K562 (cell line): ENCODE measurements around the gene MAMDC4. TPM values are rescaled to one million over a fixed set of nuclear protein-coding genes. Genes with fewer than 3 reads are reported as not detected.
A peak's percentile ranks its signal among the peaks of the same experiment; 100 is the strongest.
"Not testable (repeated sequence)": the region's sequence is repeated elsewhere in the genome, so short reads cannot be mapped to it uniquely, and the experiment has no call there.

Source experiments
- ATAC-seq: fragments of 200-7000 bp; cut with Tn5 transposase; 3 replicates; pipeline ENCODE4 v1.9.1; 2020; ENCODE audit warnings: moderate library complexity
- BruUV-seq: library from RNA; stranded (reverse); fragments of 400-500 nt; replicated peaks from 2 replicates; lab custom pipeline; 2021; lab: Mats Ljungman, UMichigan
- CTCF ChIA-PET: fragments of 300-600 bp; formaldehyde crosslinking; extraction: SDS; loops from one replicate; lab custom pipeline; 2021; ENCODE audit warnings: low intra/inter-chr PET ratio; lab: Yijun Ruan, JAX
- POLR2A ChIA-PET: fragments of 300-600, 350-650 bp; sonication (Branson Sonifier 250); formaldehyde crosslinking; extraction: SDS; loops from one replicate; lab custom pipeline; 2021; ENCODE audit warnings: antibody characterized with exemption, inconsistent platforms; lab: Yijun Ruan, JAX
- DNase-seq, 4 experiments: peaks; one replicate each; pipeline versions ENCODE4 v3.0.0 to v3.0.0-alpha.2; 2011 to 2018; ENCODE audit warnings: low spot score in 3 of 4, mixed read lengths in 3 of 4; ENCODE audit errors: extremely low read depth in 1 of 4
- FAIRE-seq: peaks from 2 replicates; lab custom pipeline; 2011; peaks lifted over from hg19 to GRCh38; lab: Jason Lieb, UNC
- H2AFZ ChIP-seq: 2 replicates; pipeline ENCODE4 v1.6.0; 2011; ENCODE audit warnings: low read depth, low read length, control low read depth, inconsistent platforms
- H3K27ac ChIP-seq: fragments of 200-600 bp; 3 replicates; pipeline ENCODE4 v1.8.0; 2011; ENCODE audit warnings: low read depth, mild to moderate bottlenecking, control low read depth, inconsistent platforms, low read length, moderate library complexity, mixed read lengths; ENCODE audit errors: extremely low read depth
- H3K27me3 ChIP-seq, 2 experiments: fragments of 300-600 bp in 1 of 2; 2 replicates in 1 of 2; 3 replicates in 1 of 2; pipeline versions ENCODE4 v1.6.0 to v1.8.0; 2011; ENCODE audit warnings: inconsistent platforms in 2 of 2, low read length in 2 of 2, mild to moderate bottlenecking in 1 of 2, mixed read lengths in 1 of 2, moderate library complexity in 1 of 2; ENCODE audit not compliant: control insufficient read depth in 2 of 2, insufficient read depth in 2 of 2
- H3K36me3 ChIP-seq: fragments of 300-600 bp; 3 replicates; pipeline ENCODE4 v1.8.0; 2011; ENCODE audit warnings: mild to moderate bottlenecking, low read length, inconsistent platforms; ENCODE audit not compliant: control insufficient read depth, insufficient read depth
- H3K4me1 ChIP-seq, 2 experiments: fragments of 200-600 bp in 1 of 2; replicated peaks in 1 of 2; 2 replicates in 1 of 2; 3 replicates in 1 of 2; pipeline versions ENCODE4 v1.5.1 to v1.8.0; 2011; ENCODE audit warnings: inconsistent platforms in 2 of 2, low read length in 2 of 2, mild to moderate bottlenecking in 1 of 2, mixed read lengths in 1 of 2, moderate library complexity in 1 of 2; ENCODE audit not compliant: control insufficient read depth in 2 of 2, insufficient read depth in 2 of 2
- H3K4me2 ChIP-seq: 2 replicates; pipeline ENCODE4 v1.6.1; 2011; ENCODE audit warnings: low read length, control low read depth, inconsistent platforms, mixed read lengths; ENCODE audit not compliant: insufficient read depth
- H3K4me3 ChIP-seq: fragments of 200-600 bp; sonication (generic), shearing (Covaris generic); 2 replicates; pipeline ENCODE4 v1.5.1; 2016; ENCODE audit warnings: control low read depth, inconsistent platforms
- H3K79me2 ChIP-seq: fragments of 200-600 bp; 3 replicates; pipeline ENCODE4 v1.8.0; 2011; ENCODE audit warnings: low read length, inconsistent platforms; ENCODE audit not compliant: control insufficient read depth, insufficient read depth
- H3K9ac ChIP-seq, 2 experiments: 2 replicates each; pipeline versions ENCODE4 v1.6.0 to v1.6.1; 2011; ENCODE audit warnings: low read depth in 2 of 2, low read length in 2 of 2, control low read depth in 1 of 2, inconsistent platforms in 1 of 2, mild to moderate bottlenecking in 1 of 2, mixed read lengths in 1 of 2; ENCODE audit not compliant: insufficient read depth in 1 of 2
- H3K9me1 ChIP-seq: one replicate; pipeline ENCODE4 v1.6.0; 2011; ENCODE audit warnings: inconsistent platforms, mild to moderate bottlenecking, low read length, moderate library complexity; ENCODE audit not compliant: control insufficient read depth, insufficient read depth
- H3K9me3 ChIP-seq: replicated peaks from 2 replicates; pipeline ENCODE4 v1.5.1; 2011; ENCODE audit warnings: low read depth, low read length, inconsistent platforms; ENCODE audit not compliant: control insufficient read depth, insufficient read depth
- H4K20me1 ChIP-seq: replicated peaks from 2 replicates; pipeline ENCODE4 v1.6.1; 2011; ENCODE audit warnings: low read length, inconsistent platforms, mixed read lengths; ENCODE audit not compliant: control insufficient read depth, insufficient read depth
- ATF1 ChIP-seq, 2 experiments: fragments of 450-650 bp in 1 of 2; IDR thresholded peaks; 2 replicates each; pipeline ENCODE4 v1.6.1; 2016; ENCODE audit warnings: missing compliant biosample characterization in 1 of 2, missing genetic modification characterization in 1 of 2
- BHLHE40 ChIP-seq: IDR thresholded peaks from 2 replicates; pipeline ENCODE4 v1.6.1; 2011; ENCODE audit warnings: low read length, improper control_type of control experiment
- EGR1 ChIP-seq: fragments of 450-650 bp; conservative IDR thresholded peaks from 2 replicates; pipeline ENCODE4 v1.6.1; 2017; ENCODE audit warnings: mild to moderate bottlenecking
- FIP1L1 ChIP-seq: fragments of 200-400 bp; formaldehyde crosslinking; IDR thresholded peaks from 2 replicates; pipeline ENCODE4 v1.6.1; 2018; ENCODE audit warnings: mild to moderate bottlenecking, low read depth, low read length; ENCODE audit not compliant: poor library complexity, severe bottlenecking
- HDAC1 ChIP-seq, 2 experiments: fragments of 450-650 bp; IDR thresholded peaks; 2 replicates each; pipeline ENCODE4 v1.6.1; 2016 to 2017; ENCODE audit warnings: inconsistent platforms in 1 of 2, mild to moderate bottlenecking in 1 of 2, moderate library complexity in 1 of 2
- HNRNPL ChIP-seq: fragments of 200-400 bp; formaldehyde crosslinking; IDR thresholded peaks from 2 replicates; pipeline ENCODE4 v1.6.1; 2017; ENCODE audit warnings: low read depth, mild to moderate bottlenecking, low read length
- MTA3 ChIP-seq: fragments of 450-650 bp; formaldehyde crosslinking; IDR thresholded peaks from 2 replicates; pipeline ENCODE4 v1.6.1; 2017; ENCODE audit warnings: mild to moderate bottlenecking, borderline replicate concordance
- NCOR1 ChIP-seq: fragments of 450-650 bp; IDR thresholded peaks from 2 replicates; pipeline ENCODE4 v1.6.1; 2016; ENCODE audit warnings: mild to moderate bottlenecking, moderate library complexity
- PATZ1 ChIP-seq: fragments of 250-450 bp; sonication (Bioruptor Pico); IDR thresholded peaks from 2 replicates; pipeline ENCODE4 v1.5.0; 2020; ENCODE audit warnings: mild to moderate bottlenecking, borderline replicate concordance
- POLR2A ChIP-seq: fragments of 450-650 bp; conservative IDR thresholded peaks from 2 replicates; pipeline ENCODE4 v1.6.1; 2016
- SMAD4 ChIP-seq: fragments of 250-450 bp; sonication (Bioruptor Pico); conservative IDR thresholded peaks from 2 replicates; pipeline ENCODE4 v1.8.0; 2021; ENCODE audit warnings: inconsistent platforms, mild to moderate bottlenecking, moderate library complexity
- SMC3 ChIP-seq: conservative IDR thresholded peaks from 2 replicates; pipeline ENCODE4 v1.6.1; 2011; ENCODE audit warnings: low read depth, low read length, improper control_type of control experiment; ENCODE audit not compliant: insufficient read depth
- TARDBP ChIP-seq: fragments of 450-650 bp; IDR thresholded peaks from 2 replicates; pipeline ENCODE4 v1.6.1; 2016
- THAP7 ChIP-seq: fragments of 250-450 bp; sonication (Bioruptor Pico); IDR thresholded peaks from 2 replicates; pipeline ENCODE4 v1.5.0; 2021
- ZBTB9 ChIP-seq: fragments of 450-650 bp; formaldehyde crosslinking; IDR thresholded peaks from 2 replicates; pipeline ENCODE4 v1.4.0; 2020; ENCODE audit warnings: mild to moderate bottlenecking, moderate library complexity
- ZFP91 ChIP-seq: sonication (generic); formaldehyde crosslinking; IDR thresholded peaks from 2 replicates; pipeline ENCODE4 v1.8.0; 2022; ENCODE audit warnings: mild to moderate bottlenecking, missing genetic modification reagents
- WGBS: fragments of 100-300 bp; shearing (Covaris generic); methylation state at CpG from one replicate; pipeline ENCODE4 v1.1.6; 2016; ENCODE audit warnings: low coverage, mixed read lengths; ENCODE audit not compliant: insufficient coverage; ENCODE audit errors: missing lambda C conversion rate; 5-methylcytosine and 5-hydroxymethylcytosine counted together
- in situ Hi-C: fragments of 300-500 bp; cut with MboI; formaldehyde crosslinking; loops from 4 replicates; pipeline ENCODE4 v1.15.0; 2018; ENCODE audit warnings: inconsistent platforms, mixed read lengths
- intact Hi-C: fragments of 100-400 bp; cut with micrococcal nuclease; formaldehyde crosslinking; loops from 2 replicates; pipeline ENCODE4 v1.14.2; 2022
- polyA plus RNA-seq, 8 experiments: library from polyadenylated mRNA; depleted of rRNA in 4 of 8; stranded (reverse) in 5 of 8; unstranded in 3 of 8; fragments of >200 nt; fragmentation: Nextera tagmentation in 2 of 8; fragmentation: Illumina TruSeq in 1 of 8; extraction: Ambion mirVana in 2 of 8; extraction: Trizol in 1 of 8; gene quantifications; 2 replicates each; pipeline versions ENCODE4 v1.2.1 to v1.2.3, GENCODE V29; 2011 to 2014; ENCODE audit warnings: inconsistent platforms in 1 of 8, missing spikeins in 1 of 8
- total RNA-seq, 7 experiments: library from RNA; depleted of rRNA in 6 of 7; stranded (reverse); fragments of >200 nt in 6 of 7; fragmentation: Illumina TruSeq in 2 of 7; extraction: Trizol in 2 of 7; gene quantifications; 2 replicates each; pipeline versions ENCODE4 v1.2.1 to v1.2.3, GENCODE V29; 2011 to 2021; ENCODE audit warnings: low replicate concordance in 1 of 7

MAMDC4 gene
- total and polyA plus RNA-seq, 9 of the 15 experiments (the other 6 are each of a cell fraction or from before 2014, with no cell fraction given): 0.03 to 10.8 (median 1.5) TPM

- DNase-seq: peak; percentile 55 to 88 (median 66)
- peaks cover 12 to 94% of the 10 kb centered on the region in 2 experiments for H3K4me1 ChIP-seq
- peak within 1 kb of the TSS in 1 of 2 experiments; percentile 84; a peak in 2 of 4 replicates for H3K9ac ChIP-seq
- peak within 1 kb of the TSS; percentile 32 for H3K4me3 ChIP-seq
- H2AFZ ChIP-seq; H3K9me3 ChIP-seq; BruUV-seq; H3K79me2 ChIP-seq; in situ Hi-C loops; H3K9me1 ChIP-seq; H3K27me3 ChIP-seq; TF ChIP-seq ATF1 (CRISPR knock-in tag; IDR thresholded peaks at IDR 0.05): not testable (repeated sequence)
- ATAC-seq: peak; percentile 87
- peak; percentile 89 for FAIRE-seq
- peaks cover 35% of the 10 kb centered on the region; the same call in 2 of the 3 replicates for H3K36me3 ChIP-seq
- H4K20me1 ChIP-seq: peaks cover 17% of the 10 kb centered on the region
- peak within 1 kb of the TSS; percentile 75 for H3K4me2 ChIP-seq
- H3K27ac ChIP-seq: 0 out of 3 replicates have a peak within 1 kb of the TSS, but pooled peaks have one; percentile 24
- CTCF ChIA-PET: interaction anchor here (0.7 to 1.1 kb wide), 3 partner anchors 50 to 615 kb away, joined by 3 read pairs; no protein-coding TSS in a partner anchor
- 2% methylated on average over 14 of the region's 27 CpGs for WGBS
- intact Hi-C loops: loop anchor here (2.0 kb wide), 1 partner anchor 192 kb away; no protein-coding TSS in a partner anchor
- POLR2A ChIA-PET: interaction anchor here (0.6 to 1.3 kb wide), 7 partner anchors 11 to 359 kb away, joined by 3 to 4 read pairs (median 3); no protein-coding TSS in a partner anchor
- TF ChIP-seq TARDBP (peak; percentile 55; the same call in 1 of the 2 replicates), MTA3 (peak; percentile 68; the same call in 1 of the 2 replicates), POLR2A (peak; percentile 75), HNRNPL (0 out of 2 replicates have a peak, but pooled peaks have one; percentile 33), HDAC1 (IDR thresholded peaks at IDR 0.05) (peak in 1 of 2 experiments; percentile 28; a peak in 1 of 4 replicates), FIP1L1 (peak; percentile 97), SMC3 (0 out of 2 replicates have a peak, but pooled peaks have one; percentile 7), ZBTB9 (peak; percentile 40; the same call in 1 of the 2 replicates), NCOR1 (0 out of 2 replicates have a peak, but pooled peaks have one; percentile 19), THAP7 (CRISPR knock-in tag) (peak; percentile 45; the same call in 1 of the 2 replicates), PATZ1 (CRISPR knock-in tag) (0 out of 2 replicates have a peak, but pooled peaks have one; percentile 30), EGR1 (0 out of 2 replicates have a peak, but pooled peaks have one; percentile 10), SMAD4 (CRISPR knock-in tag) (0 out of 2 replicates have a peak, but pooled peaks have one; percentile 38), ZFP91 (CRISPR knock-in tag) (peak; percentile 100), BHLHE40 (peak; percentile 77), ATF1 (tag; IDR thresholded peaks at IDR 0.05) (peak; percentile 38; the same call in 1 of the 2 replicates)
These were observed 9.7 kb upstream of the MAMDC4 start, which contains the start of gene AJM1 for GRCh38 chr9:136842380-136842948. Gene AJM1 (plus strand): TSS chr9:136842478. CDS start chr9:136844415, 1,937 bp downstream.
